NCI-H748 (cell line): ENCODE measurements around the gene AP5B1.

ENCODE experiments used
- DNase-seq: peaks from one replicate; lab custom pipeline; 2025; ENCODE audit not compliant: unreplicated experiment; lab: John Stamatoyannopoulos, UW

AP5B1 gene

DNA sequence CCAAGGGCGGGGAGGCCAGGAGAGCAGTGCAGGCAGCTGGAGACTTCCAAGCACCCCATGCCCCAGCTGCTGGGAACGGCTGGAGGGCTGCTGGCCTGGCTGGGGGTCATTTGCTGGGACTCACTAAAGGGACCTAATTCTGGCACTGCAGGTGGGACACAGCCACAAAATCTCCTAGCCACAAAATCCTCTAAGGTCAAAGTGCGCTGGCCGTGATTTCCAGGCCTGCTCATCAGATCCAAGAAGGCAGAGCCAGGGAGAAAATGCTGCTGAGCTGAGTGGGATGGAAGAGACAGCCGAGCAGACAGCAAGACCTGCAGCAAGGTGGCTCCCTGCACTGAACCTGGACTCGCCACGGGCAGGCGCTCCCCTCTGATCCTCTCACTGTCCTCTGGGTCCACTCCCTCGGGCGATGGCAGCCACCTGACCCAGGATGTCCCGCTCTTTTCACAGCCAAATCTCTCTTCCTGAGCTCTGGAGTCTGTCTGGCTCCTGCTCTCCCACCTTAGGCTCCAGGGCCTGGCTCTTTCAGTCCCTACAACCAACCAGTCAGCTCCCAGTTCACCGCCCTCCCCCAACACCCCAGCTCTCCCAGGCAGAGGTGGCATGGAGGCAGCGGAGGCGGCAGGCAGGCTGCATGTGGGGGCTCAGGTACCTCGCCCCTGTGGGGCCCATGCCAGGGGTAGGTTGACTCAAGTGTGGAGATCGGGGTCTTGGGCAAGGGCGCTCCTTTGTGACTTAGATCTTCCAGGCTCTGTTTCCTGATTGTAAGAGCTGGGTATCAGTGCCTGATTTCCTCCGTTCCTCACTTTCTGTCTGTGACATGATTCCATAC lies 20.6 kb upstream of the AP5B1 start:
- DNase-seq, result no peak

DNA sequence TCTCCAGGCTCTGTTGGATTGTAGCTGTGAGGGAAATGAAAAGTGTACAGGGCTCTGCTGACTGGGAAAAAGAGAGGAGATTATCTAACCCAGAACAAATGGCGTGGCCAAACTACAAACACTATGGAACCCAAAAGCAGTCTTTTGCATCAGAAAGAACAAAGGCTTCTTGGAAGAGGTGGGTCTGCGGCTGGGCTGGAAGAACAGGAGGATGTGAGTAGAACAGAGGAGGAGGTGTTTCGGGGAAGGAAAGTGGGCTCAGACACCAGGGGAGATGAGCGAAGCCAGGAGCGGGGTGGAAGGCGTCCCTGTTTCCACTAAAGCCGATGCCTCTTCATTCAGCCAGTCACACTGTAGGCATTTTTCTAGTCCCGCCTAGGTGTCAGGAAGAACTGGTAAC lies 18.1 kb upstream of the AP5B1 start:
- no peak for DNase-seq

DNA sequence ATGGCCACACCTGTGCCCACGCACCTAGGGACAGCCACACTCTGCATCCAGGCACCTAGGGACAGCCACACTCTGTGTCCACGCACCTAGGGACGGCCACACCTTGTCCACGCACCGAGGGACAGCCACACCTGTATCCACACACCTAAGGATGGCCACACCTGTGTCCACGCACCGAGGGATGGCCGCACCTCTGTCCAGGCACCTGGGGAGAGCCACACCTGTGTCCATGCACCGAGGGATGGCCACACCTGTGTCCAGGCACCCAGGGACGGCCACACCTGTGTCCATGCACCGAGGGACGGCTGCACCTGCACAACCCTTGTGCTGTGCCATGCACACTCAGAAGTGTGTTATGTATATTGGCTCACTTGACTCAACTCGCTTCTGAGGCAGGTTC lies 16.9 kb upstream of the AP5B1 start:
- no peak for DNase-seq

DNA sequence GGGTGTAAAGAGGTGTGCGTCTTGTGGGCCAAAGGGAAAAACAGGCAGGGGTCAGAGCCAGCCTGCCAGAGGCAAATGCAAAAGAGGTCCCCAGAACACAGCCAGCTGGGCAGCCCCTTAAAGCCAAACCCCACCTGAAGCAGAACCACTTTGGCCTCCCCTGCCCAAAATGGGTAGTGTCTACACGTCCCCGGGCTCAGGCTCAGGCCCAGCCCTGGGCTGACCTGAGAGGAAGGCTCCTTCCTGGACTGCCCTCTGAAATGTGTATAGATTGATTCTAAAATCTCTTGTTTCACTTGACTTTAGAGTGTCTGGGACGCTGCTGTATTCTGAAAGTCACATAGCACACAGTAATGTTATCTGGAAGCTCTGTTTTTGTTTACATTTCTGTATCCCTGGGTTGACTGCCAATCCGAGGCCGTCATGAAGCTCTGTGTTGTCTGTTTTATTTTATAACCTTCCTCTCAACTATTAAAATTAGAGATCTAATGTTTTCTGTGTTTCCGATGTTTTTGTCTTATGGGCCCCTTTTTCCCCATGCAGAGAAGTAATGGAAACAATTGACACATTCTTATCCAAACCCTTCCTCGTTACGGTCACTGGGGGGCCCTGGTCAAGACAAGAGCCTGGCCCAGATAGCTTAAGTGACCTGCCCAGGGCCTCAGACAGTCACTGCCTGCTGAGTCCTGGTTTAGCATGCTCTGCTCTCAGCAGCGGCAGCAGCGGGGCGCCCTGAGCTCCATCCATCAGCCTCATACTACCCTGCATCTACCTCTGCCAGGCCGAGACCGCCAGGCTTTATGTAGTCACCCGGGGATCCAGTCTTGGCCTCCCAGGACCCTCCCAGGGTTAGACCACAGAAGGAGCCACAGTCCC lies 16.2 kb upstream of the AP5B1 start:
- DNase-seq, result no peak

DNA sequence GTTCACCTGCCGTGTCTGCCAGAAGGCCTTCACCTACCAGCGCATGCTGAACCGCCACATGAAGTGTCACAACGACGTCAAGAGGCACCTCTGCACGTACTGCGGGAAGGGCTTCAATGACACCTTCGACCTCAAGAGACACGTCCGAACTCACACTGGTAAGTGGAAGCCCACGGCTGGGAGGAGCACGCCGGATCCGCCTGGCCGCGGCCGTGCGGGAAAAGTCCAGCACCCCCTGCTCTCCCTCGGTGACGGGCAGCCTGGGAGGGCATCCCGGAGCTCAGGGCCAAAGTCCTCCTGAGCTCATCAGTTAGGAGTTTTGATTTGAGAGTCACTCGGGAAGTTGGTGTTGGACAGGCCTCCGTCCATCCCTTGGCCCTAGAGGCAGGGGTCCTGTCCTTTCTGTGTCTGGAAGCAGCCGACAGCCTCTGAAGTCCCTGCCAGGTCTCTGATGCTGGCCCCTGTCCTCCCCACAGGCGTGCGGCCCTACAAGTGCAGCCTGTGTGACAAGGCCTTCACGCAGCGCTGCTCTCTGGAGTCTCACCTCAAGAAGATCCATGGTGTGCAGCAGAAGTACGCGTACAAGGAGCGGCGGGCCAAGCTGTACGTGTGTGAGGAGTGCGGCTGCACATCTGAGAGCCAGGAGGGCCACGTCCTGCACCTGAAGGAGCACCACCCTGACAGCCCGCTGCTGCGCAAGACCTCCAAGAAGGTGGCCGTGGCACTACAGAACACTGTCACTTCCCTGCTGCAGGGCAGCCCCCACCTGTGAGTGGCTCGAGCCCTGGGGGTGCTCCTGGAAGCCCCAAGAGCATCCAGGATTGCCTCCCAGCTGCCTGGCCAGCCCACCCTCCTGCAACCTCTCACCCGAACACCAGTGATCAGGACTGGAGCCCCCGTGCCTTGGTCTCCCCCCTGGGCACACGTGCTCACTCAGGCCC lies 14.1 kb upstream of the AP5B1 start:
- DNase-seq, result no peak

DNA sequence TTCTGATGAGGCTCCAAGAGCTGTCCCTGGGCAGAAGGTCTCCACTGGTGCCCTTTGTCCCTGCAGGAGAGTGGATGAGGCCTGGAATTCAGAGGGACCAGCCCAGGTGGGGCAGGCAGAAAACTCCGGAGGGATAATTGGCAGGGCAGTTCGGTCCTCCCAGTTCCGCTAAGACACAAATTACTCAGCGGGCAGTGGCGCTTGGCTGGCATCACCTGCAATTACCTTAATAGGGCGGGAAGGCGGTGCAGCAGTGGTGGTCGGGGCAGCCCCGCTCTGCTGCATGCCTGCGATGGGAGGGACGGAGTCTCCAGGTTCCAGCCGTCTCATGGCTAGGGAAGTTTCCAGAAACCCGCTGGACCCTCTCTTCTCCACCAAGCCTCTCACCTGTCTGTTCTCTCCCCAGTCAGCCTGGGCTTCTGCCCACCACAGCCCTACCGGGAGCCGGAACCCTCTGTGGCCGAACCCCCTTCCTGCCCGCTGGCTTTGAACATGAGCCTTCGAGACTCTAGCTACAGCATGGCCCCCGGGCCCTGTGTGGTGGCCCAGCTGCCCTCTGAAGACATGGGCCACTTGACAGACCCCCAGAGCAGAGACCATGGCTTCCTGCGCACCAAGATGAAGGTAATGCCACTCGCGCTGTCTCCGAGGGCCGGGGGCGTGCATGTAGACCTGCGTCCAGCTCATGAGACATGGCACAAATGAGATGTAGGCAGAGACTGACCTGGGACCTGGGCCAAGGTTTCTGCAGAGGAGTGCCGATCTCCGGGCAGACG lies 13.0 kb upstream of the AP5B1 start:
- DNase-seq, result peak; percentile 52

DNA sequence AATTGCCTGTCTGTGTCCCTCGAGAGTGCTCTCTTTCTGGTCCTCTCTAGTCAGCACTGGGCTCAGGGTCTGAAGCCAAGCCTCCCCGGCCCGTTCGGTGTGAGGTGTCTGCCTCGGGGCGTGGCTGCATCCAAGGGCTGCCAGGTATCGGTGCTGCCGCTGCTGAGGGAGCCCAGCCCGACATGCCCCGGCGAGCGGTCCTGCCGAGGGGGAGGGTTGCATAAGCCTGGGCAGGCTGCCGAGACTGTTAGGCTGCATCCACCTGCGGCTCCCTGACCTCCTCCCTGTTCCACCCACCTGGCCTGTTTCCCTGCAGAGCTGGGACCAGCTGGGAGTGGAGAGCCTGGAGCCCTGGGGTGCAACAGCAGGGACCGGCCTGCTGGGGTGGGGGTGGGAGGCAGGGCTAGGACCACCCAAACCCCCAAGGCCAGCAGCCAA lies 12.4 kb upstream of the AP5B1 start:
- peak; percentile 23 for DNase-seq

DNA sequence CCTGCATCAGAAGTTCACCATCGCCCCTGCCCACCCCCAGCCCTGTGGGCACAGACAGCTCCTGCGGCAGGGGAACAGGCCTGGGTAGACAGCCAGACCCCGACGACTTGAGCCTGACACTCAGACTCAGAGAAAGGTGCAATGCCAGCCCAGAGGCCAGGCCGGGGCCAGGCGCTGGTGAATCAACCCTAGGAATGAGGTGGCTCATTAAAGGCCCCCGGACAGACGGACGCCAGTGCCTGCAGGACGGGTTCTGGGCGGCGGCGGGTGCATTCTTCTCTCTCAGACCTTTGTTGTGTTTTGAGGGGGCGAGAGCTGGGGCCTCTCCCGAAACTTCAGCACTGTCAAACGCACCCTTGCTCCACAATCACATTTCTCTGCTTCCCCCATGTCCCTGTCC lies 11.7 kb upstream of the AP5B1 start:
- no peak for DNase-seq

DNA sequence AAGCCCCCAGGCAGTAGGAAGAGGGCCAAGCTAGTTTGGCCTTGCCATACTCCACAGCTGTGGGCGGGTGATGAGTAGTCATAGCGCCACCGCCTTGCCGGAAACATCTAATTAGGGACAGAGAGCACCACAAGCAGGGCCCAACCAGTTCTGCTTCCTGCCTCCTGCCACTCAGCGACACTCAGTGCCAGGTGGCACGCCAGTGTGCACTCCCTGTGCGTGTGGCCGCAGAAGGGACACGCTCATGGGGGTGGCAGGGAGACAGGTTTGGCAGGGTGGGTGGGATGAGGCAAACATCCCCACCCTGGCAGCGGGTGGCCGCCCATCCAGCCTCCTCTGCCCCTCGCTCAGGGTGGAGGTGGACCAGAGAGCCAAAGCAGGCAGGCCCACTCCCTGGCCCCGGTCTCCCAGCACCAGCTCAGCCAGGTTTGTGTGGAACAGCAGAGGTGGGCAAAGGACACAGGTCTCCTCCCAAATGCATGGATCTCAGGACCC lies 11.0 kb upstream of the AP5B1 start:
- peak; percentile 30 for DNase-seq

DNA sequence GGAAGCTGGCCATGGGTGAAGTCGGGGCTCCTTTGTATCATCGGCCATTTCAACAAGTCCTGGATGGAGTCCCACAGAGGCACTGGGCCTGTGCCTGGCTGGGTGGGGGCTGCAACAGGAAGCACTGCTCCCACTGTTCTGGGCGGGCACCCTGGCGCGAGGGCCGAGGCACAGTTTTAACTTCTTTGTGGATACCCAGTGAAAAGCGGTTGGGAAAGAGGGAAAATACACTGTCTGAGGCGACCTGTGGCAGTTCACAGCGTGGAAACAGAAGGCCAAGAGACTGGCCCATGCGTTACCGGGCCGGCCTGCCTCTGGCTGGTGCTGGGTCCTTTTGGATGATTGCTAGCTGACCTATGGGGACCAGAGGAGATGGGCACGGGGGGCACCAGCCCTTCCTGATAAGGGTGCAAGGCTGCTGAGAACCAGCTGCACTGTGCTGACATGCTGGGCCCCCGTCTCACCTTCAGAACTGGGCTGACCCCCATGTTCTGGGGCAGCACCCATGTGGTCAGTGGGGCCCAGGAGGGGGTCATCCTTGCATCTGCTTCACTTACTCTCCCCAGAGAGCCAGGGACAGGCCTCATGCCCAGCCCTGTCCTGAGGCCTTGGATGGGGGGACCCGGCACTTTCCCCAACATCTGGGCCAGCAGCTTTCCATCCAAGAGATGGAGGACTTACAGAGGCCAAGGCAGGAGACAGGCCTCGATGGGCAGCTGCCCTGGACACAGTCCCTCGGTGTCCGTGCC lies 10.3 kb upstream of the AP5B1 start:
- no peak for DNase-seq

DNA sequence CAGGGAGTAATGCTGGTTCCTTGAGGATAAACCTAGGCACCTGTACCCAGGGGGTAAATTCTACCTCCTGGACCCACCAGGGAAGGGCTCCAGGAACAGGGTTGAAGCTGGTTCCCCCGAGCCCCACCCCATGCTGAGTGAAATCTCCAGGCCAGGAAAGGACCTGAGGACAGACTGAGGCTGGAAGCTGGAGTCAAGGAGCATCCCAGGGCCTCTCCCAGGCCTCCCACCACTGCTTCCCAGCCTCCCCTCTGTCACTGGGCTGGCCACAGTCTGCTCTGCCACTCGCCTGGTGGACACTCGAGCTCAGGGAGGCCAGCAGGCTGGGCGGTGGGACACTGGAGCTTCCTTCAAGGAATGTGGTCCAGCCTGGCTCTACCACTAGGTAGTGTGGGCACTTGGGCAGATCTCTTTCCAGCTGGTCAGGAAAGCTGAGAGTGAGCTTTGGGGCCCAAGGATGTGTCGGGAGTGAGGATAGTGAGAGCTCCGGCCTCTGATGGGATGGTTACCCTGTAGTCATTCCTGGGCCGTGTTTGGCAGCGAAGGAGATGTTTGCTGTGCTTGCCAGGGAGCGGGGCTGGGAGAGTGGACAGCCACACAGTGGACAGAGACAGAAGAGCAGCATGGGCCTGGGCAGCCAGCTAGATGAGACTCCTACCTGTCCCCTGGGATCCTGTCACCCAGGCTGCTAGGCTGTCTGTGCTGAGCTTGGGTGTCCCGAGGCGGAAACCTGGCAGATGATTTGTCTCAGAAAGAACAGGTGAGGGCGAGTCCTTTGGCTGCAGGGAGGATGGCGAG lies 9.5 kb upstream of the AP5B1 start:
- DNase-seq, result no peak

DNA sequence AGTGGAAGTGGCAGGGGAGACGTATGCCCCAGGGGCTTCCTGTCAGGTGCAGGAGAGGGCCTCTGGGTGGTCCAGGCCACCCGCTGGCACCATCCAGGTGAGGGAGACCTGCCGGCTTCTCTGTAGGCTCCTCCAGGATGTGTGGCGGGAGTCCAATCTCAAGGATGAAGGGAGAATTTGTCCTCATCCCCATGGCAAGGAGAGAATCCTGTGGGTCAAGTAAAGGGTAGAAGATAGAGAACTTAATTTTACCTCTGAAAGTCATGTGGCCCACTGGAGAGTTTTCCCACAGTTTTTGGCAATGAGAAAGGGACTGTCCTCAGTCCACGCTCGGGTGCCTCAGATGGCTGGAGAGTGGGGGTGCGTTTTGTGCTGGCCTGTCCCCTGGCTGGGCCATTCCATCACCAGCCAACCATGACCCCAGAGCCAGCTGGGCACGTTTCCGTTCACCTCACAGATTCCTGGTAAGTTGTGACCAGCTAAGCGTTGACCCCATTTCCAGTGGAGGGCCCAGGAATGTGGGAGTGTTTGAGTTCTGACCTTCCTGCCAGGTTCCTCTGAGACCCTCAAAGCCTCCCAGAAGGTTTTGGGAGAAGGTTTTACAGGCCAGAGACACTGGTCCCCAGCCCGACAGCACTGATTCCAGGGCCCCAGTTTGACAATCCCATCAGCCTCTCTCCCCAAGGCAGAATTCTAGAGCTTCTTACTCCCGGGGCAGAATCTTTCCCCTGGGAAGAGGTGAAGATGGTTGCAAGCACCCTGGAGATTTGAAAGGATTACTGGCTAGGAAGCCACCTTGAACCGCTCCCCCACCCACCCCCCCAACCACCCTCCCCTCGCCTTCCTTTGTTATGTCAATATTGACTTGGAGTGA lies 8.7 kb upstream of the AP5B1 start:
- DNase-seq, result no peak

DNA sequence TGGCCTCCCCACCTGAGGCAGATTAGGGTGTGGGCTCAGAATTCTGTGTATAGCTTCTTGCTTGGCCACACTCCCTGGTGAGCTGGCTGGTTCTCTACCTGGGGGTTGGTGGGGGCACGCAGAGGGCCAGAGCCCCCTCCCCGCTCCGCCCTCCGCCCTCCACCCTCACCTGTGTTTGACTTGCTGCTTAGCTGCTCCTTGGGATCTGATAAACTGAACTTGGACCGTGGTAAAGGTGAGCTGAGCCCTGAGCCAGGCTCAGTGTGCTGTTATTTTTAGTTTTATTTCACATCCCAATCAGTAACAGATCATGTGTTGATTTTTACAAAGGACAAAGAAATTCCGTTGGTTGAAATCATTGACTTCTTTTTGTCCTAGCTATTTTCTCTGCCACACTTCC lies 8.0 kb upstream of the AP5B1 start:
- DNase-seq, result no peak

DNA sequence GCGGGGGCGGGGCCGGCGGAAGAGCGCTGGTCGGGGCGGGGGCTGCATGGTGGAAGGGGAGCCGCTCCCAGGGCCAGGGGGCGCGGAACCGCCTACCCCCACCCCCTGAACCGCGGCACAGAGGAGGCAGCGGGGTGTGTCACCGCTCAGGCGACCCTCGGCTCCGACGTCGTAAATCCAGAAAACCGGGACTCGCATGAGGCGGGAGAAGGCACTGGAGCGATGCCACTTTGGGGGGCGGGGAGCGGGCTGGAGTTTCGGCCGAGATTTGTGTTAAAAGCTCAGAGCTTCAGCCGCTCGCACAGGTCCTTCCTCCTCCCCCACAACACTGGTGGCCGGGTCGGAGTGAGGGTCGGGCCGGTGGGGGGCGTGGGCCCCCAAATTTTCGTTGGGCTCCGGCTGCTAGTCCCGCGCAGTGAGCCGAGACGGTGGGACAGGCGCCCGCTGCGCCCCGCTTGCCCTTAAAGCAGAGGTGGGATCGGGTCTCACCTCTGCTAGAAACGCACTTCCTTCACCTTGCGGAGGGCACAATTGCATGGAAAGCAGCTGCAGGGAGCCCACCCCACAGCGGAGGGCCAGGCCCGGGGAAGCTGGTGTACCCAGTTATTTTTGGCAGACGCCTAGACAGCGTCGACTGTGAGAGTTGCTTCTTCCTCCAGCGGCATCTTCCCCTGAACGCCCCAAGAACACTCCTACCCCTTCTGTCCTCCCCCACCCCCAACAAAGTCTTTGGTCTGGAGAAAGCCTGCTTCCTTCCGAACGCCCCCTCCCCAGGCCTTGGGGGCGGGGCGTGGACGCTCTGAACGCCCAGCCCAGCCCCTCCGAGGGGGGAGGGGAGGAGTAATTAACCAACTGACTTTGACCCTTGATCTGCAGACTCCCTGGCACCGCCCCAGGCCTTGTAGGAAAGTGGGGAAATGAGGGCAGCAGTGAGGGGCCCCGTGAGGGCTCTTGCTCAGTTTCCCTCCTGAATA lies 7.2 kb upstream of the AP5B1 start:
- peak; percentile 22 for DNase-seq

DNA sequence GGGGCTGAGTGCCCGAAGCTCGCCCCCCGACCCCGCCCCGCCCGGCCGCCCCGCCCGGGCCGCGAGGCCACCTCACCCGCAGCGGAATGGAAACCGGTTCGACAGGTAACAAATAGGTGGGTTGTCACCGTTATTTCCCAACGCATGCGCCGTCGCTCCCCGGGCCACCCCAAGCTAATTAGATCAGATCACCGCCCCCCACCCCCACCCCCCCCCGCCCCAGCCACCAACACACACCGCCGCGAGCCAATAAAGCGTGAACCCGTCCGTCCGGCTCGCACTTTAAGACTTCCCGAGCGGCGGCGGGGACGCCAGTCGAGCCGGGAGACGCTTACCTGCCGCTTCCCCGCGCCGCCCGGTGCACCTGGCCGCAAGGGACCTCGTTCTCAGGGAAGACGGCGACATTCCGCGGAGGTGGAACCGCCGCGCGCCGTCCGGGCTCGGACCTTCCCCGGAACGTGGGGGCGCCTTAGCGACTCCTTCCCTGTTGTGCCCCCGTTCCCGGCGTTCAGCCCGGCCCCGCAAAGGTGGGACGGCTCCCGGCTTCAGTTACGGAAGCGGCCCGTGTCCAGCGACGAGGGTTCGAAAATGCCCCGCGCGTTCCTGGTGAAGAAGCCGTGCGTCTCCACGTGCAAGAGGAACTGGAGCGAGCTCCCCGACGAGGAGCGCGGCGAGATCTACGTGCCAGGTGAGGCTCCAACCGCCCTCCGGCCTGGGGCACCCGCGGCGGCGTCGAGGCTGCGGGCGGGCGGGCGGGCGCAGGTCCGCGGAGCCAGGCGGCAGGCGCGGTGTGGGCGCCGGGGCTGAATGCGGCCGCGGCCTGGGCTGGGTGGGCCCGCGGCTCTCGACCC lies 6.2 kb upstream of the AP5B1 start, which contains the start of gene OVOL1:
OVOL1 (plus strand) TSS at position 278 of the 851 bp plus-strand sequence; CDS start at position 589, 311 bp downstream.
- peak; percentile 88 for DNase-seq
